Measurements from ENCODE around the gene LDHD. TPM values are rescaled to one million over a fixed set of nuclear protein-coding genes. Genes with fewer than 3 reads are reported as not detected.
A peak's percentile ranks its signal among the peaks of the same experiment; 100 is the strongest.

Gene LDHD
- total and polyA plus RNA-seq, 10 of the 15 experiments (the other 5 are each of a cell fraction or from before 2014, with no cell fraction given), result 0.10 to 0.12 TPM; not detected in 8

GRCh38 chr16:75074920-75075687 is 41.5 kb downstream of the LDHD start (continued):
- TF ChIP-seq ZBTB33 (IDR thresholded peaks at IDR 0.05) (no peak), NBN (IDR thresholded peaks at IDR 0.05) (0 out of 2 replicates have a peak, but pooled peaks have one; percentile 46), SPI1 (IDR thresholded peaks at IDR 0.05; ENCODE audit: borderline replicate concordance, insufficient read depth, low read depth, low read length) (no peak; the same call in 1 of the 2 replicates), ZBED1 (IDR thresholded peaks at IDR 0.05; ENCODE audit: borderline replicate concordance) (no peak; the same call in 1 of the 2 replicates), BMI1 (IDR thresholded peaks at IDR 0.05; ENCODE audit: borderline replicate concordance) (no peak), IRF4 (IDR thresholded peaks at IDR 0.05; ENCODE audit: low read depth, low read length) (peak; percentile 44; the same call in 1 of the 2 replicates), POLR2AphosphoS2 (IDR thresholded peaks at IDR 0.05; ENCODE audit: low read depth, low read length) (no peak), RB1 (IDR thresholded peaks at IDR 0.05; ENCODE audit: borderline replicate concordance) (no peak), ZNF384 (IDR thresholded peaks at IDR 0.05; ENCODE audit: borderline replicate concordance, low read depth, low read length) (no peak), RCOR1 (conservative IDR thresholded peaks at IDR 0.05; ENCODE audit: low read depth, low read length) (no peak), JUND (IDR thresholded peaks at IDR 0.05; ENCODE audit: low read depth, low read length) (no peak), ZNF24 (IDR thresholded peaks at IDR 0.05) (no peak), KDM1A (IDR thresholded peaks at IDR 0.05; ENCODE audit: borderline replicate concordance) (no peak), NRF1 (conservative IDR thresholded peaks at IDR 0.05; ENCODE audit: low read depth, low read length) (no peak), SUZ12 (IDR thresholded peaks at IDR 0.05; ENCODE audit: unreplicated experiment) (no peak), BRCA1 (IDR thresholded peaks at IDR 0.05; ENCODE audit: low read depth, low read length) (no peak), SKIL (IDR thresholded peaks at IDR 0.05; ENCODE audit: low read depth, poor library complexity, severe bottlenecking) (peak; percentile 76), ATF7 (IDR thresholded peaks at IDR 0.05; ENCODE audit: low read depth) (no peak), USF2 (IDR thresholded peaks at IDR 0.05; ENCODE audit: borderline replicate concordance, low read depth, low read length) (no peak), IKZF2 (IDR thresholded peaks at IDR 0.05) (peak; percentile 57 to 79), SMAD5 (IDR thresholded peaks at IDR 0.05; ENCODE audit: low read depth) (no peak), CEBPB (IDR thresholded peaks at IDR 0.05; ENCODE audit: borderline replicate concordance in 1 of 2, low read depth in 2 of 2, low read length in 2 of 2) (no peak), HDAC6 (IDR thresholded peaks at IDR 0.05; ENCODE audit: unreplicated experiment) (no peak), RUNX3 (IDR thresholded peaks at IDR 0.05; ENCODE audit: low read length) (peak; percentile 99), MYC (IDR thresholded peaks at IDR 0.05; ENCODE audit: insufficient read depth, insufficient read length, insufficient replicate concordance, low read length, severe bottlenecking) (peak; percentile 43), MXI1 (IDR thresholded peaks at IDR 0.05; ENCODE audit: low read depth, low read length) (no peak), HCFC1 (IDR thresholded peaks at IDR 0.05; ENCODE audit: low read length) (no peak), ZNF274 (IDR thresholded peaks at IDR 0.05; ENCODE audit: insufficient read depth, insufficient read length) (no peak)
